GM12892 (cell line): ENCODE data around the gene OR5T1. TPM values are rescaled to one million over a fixed set of nuclear protein-coding genes. Genes with fewer than 3 reads are reported as not detected.

Experiments
- DNase-seq: peaks from one replicate; pipeline ENCODE4 v3.0.0; 2011; ENCODE audit not compliant: insufficient read length
- FAIRE-seq: peaks from 2 replicates; lab custom pipeline; 2011; peaks lifted over from hg19 to GRCh38; lab: Jason Lieb, UNC
- POLR2A ChIP-seq: IDR thresholded peaks from 2 replicates; pipeline ENCODE4 v1.6.1; 2011; ENCODE audit warnings: low read depth, low read length, control low read depth
- POLR2AphosphoS5 ChIP-seq: IDR thresholded peaks from 2 replicates; pipeline ENCODE4 v1.6.1; 2011; ENCODE audit warnings: low read depth, low read length, control low read depth
- TAF1 ChIP-seq: IDR thresholded peaks from 2 replicates; pipeline ENCODE4 v1.6.1; 2011; ENCODE audit warnings: low read depth, mild to moderate bottlenecking, control low read depth, low read length, borderline replicate concordance
- polyA plus RNA-seq: library from polyadenylated mRNA; unstranded; fragments of >200 nt; gene quantifications from one replicate; pipeline ENCODE4 v1.2.1, GENCODE V29; 2012; ENCODE audit warnings: missing spikeins, inconsistent platforms; ENCODE audit not compliant: missing spikeins

Gene OR5T1
- polyA plus RNA-seq: not detected

DNA sequence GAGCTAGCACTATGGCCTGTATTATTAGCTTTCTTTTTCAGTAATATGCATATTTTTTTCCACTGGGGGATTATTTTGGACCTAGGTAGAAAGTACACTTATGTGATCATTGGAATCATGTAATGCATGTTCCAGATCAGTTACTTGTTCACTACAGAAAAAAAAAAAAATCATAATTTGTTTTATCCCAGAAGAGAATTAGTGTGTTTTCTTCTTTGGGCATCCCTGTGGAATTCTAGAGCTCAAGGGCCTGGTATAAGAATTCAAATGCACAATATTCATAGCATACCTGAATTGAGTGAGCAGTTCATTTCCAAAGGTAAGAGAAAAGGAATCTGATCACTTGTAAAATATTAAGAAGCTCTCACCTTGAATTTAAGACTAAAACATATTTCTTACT lies at the start of gene OR5T1:
Gene OR5T1 (plus strand): TSS at position 301 of the 400 bp plus-strand sequence. CDS start 1,485 bp downstream, outside the sequence.
- no peak for FAIRE-seq
- no peak for TF ChIP-seq POLR2AphosphoS5
- TF ChIP-seq POLR2A: no peak
- no peak for TF ChIP-seq TAF1

GRCh38 chr11:56234155-56234554 lies 39.8 kb upstream of the OR5T1 start, which contains the start of gene OR5T2:
Gene OR5T2, minus strand, starts transcription at chr11:56234255. Its CDS starts 1,193 bp downstream, at chr11:56233062.
- no peak for TF ChIP-seq TAF1
- no peak for TF ChIP-seq POLR2AphosphoS5
- no peak for TF ChIP-seq POLR2A
- DNase-seq (no peak), FAIRE-seq (no peak)

More for the DNA sequence above, at the start of gene OR5T1:
- DNase-seq: no peak

GRCh38 chr11:56251954-56252353 lies 22.0 kb upstream of the OR5T1 start, which contains the start of gene OR5T3:
Gene OR5T3, plus strand, starts transcription at chr11:56252254. Its CDS starts 0 bp downstream, at chr11:56252254.
- FAIRE-seq (no peak), DNase-seq (no peak)
- TF ChIP-seq POLR2A: no peak

DNA sequence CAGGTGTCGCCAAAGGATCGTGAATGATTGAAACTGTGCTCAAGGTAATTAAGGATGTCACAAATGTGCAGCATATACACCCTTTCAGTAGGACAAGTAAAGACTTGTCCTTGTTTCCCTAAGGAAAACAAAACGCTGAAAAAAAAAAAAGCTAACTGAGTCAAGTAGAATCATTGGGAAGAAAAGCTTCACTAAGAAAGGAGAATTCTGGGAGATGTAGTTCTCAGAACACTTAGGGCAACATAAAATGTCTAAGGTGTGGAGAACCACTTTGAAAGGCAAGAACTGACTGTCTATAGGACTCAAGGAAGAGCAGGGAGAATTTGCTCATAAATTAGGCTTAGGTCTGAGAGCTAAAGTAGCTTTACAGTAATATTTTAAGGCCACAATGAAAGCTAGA lies 2.9 kb upstream of the OR5T1 start:
- DNase-seq: no peak
- FAIRE-seq: no peak
- TF ChIP-seq POLR2A: no peak
- TF ChIP-seq POLR2AphosphoS5: no peak
- TF ChIP-seq TAF1: no peak

GRCh38 chr11:56292154-56292553 lies 18.2 kb downstream of the OR5T1 start, which contains the start of gene OR8H1:
Gene OR8H1, minus strand, starts transcription at chr11:56292254. Its CDS starts 1,192 bp downstream, at chr11:56291062.
- FAIRE-seq (no peak), DNase-seq (no peak)
- TF ChIP-seq POLR2AphosphoS5 (no peak), POLR2A (no peak), TAF1 (no peak)

DNA sequence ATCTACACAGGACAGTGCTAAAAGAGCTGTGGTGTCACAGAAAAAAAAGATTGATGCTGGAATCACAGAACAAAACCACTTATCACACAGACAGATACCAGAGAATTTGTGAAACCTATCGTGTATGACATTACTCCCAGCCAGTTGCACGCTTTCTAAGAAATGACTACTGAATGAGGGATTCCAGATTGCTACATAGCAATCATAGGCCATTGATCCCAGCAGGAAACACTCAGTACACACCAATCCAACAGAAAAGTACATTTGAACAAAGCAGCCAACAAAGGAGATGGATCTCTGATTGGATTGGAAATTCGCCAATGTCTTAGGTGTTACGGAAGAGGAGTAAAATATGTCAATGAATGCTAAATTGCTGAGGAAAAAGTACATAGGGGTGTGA lies 22.9 kb downstream of the OR5T1 start:
- TF ChIP-seq TAF1 (no peak), POLR2A (no peak), POLR2AphosphoS5 (no peak)
- no peak for FAIRE-seq

DNA sequence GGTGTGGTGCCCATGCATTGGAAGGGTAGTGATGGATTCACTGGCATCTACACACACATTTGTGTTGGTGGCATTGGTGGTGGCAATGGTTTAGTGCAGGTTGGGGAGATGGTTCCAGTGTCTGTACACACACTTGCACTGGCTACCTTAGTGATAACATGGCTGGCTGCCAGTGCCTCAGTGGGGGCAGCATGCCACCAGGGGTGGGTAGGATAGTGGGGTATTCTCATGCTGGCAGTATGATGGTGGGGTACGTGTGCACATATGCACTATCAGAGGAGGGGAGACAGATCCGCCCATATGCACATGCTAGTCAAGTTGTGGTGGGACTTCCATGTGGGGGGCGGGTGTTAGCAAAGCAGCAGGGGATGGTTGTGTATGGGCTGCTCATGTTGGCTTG lies 33.9 kb downstream of the OR5T1 start:
- TF ChIP-seq POLR2A: no peak
- no peak for TF ChIP-seq POLR2AphosphoS5
- TF ChIP-seq TAF1: no peak

More for the DNA sequence above, 22.9 kb downstream of the OR5T1 start:
- no peak for DNase-seq

DNA sequence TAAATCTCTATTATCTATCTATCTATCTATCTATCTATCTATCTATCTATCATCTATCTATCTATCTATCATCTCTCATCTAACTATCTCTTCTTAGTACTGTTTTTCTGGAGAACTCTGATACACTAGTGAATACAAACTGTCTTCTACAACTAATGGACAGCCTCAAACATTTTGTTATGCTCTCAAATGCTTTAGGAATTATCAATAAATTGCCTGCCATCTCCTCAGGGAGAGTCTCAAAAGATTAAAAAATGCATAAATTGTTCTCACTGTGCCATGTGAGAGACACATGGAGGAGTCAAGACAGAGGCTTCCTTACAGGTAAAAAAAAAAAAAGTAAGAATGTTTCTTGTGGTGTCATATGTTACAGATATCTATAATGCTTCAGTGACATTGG lies 40.9 kb downstream of the OR5T1 start, which contains the start of gene OR8K3:
Gene OR8K3 (plus strand): TSS at position 301 of the 400 bp plus-strand sequence. CDS start 3,163 bp downstream, outside the sequence.
- no peak for TF ChIP-seq POLR2A
- no peak for TF ChIP-seq TAF1
- TF ChIP-seq POLR2AphosphoS5: no peak
- no peak for DNase-seq
- no peak for FAIRE-seq

More for the DNA sequence above, 33.9 kb downstream of the OR5T1 start:
- no peak for DNase-seq
- no peak for FAIRE-seq
